Panc1 (cell line): Measurements from ENCODE around the gene OTUD7B. TPM values are rescaled to one million over a fixed set of nuclear protein-coding genes. Genes with fewer than 3 reads are reported as not detected.

Experiments
- ATAC-seq: fragments of 200-7000 bp; cut with Tn5 transposase; 2 replicates; pipeline ENCODE4 v1.9.1; 2020; ENCODE audit warnings: mild to moderate bottlenecking, moderate library complexity
- BruUV-seq: library from RNA; stranded (reverse); fragments of 400-500 nt; replicated peaks from 2 replicates; lab custom pipeline; 2021; lab: Mats Ljungman, UMichigan
- CTCF ChIA-PET: fragments of 300-600 bp; sonication (Branson Sonifier 250); formaldehyde crosslinking; loops from one replicate; lab custom pipeline; 2022; ENCODE audit warnings: antibody characterized with exemption; lab: Charles Lee
- POLR2A ChIA-PET: fragments of 300-600 bp; sonication (Branson Sonifier 250); formaldehyde crosslinking; loops from one replicate; lab custom pipeline; 2022; ENCODE audit warnings: antibody characterized with exemption; lab: Charles Lee
- DNase-seq: peaks from one replicate; pipeline ENCODE4 v3.0.0-alpha.2; 2010; ENCODE audit warnings: low read depth, low spot score
- H3K27ac ChIP-seq: 2 replicates; pipeline ENCODE4 v1.5.1; 2011; ENCODE audit warnings: mild to moderate bottlenecking, low read length, inconsistent platforms
- H3K27me3 ChIP-seq: fragments of 200-500 bp; sonication (Bioruptor generic); 2 replicates; pipeline ENCODE4 v1.6.0; 2014; ENCODE audit warnings: low read length, inconsistent platforms; ENCODE audit not compliant: control insufficient read depth, insufficient read depth
- H3K36me3 ChIP-seq: fragments of 200-500 bp; sonication (Bioruptor generic); 2 replicates; pipeline ENCODE4 v1.5.1; 2014; ENCODE audit warnings: inconsistent platforms, mild to moderate bottlenecking, low read length, moderate library complexity; ENCODE audit not compliant: control insufficient read depth, insufficient read depth
- H3K4me1 ChIP-seq: 2 replicates; pipeline ENCODE4 v1.5.1; 2011; ENCODE audit warnings: inconsistent platforms, mild to moderate bottlenecking, low read length, moderate library complexity; ENCODE audit not compliant: control insufficient read depth, insufficient read depth
- H3K4me3 ChIP-seq, 2 experiments: 2 replicates each; pipeline ENCODE4 v1.5.1; 2011 to 2012; ENCODE audit warnings: low read depth in 2 of 2, low read length in 2 of 2, mild to moderate bottlenecking in 2 of 2, inconsistent platforms in 1 of 2, moderate library complexity in 1 of 2
- H3K9me3 ChIP-seq: fragments of 200-500 bp; sonication (Bioruptor generic); 2 replicates; pipeline ENCODE4 v1.5.1; 2014; ENCODE audit warnings: low read depth, mild to moderate bottlenecking, inconsistent platforms, low read length, moderate library complexity; ENCODE audit not compliant: control insufficient read depth, insufficient read depth
- POLR2AphosphoS5 ChIP-seq: IDR thresholded peaks from 2 replicates; pipeline ENCODE4 v1.6.1; 2012; ENCODE audit warnings: mild to moderate bottlenecking, low read depth, low read length, moderate library complexity
- SIN3A ChIP-seq: IDR thresholded peaks from 2 replicates; pipeline ENCODE4 v1.6.1; 2012; ENCODE audit warnings: low read depth, mild to moderate bottlenecking, low read length, moderate library complexity, borderline replicate concordance; ENCODE audit not compliant: insufficient read depth
- TCF7L2 ChIP-seq: IDR thresholded peaks from 2 replicates; pipeline ENCODE4 v1.6.1; 2011; ENCODE audit warnings: mild to moderate bottlenecking, low read depth, low read length, inconsistent platforms
- in situ Hi-C: cut with HindIII; loops from 2 replicates; pipeline ENCODE4 v1.10.0; 2016; ENCODE audit warnings: low sequenced_read_pairs, low pct_unique_long_range_greater_than_20kb
- intact Hi-C: fragments of 100-400 bp; cut with micrococcal nuclease; formaldehyde crosslinking; loops from one replicate; pipeline ENCODE4 v1.10.0; 2022; ENCODE audit not compliant: unreplicated experiment
- total RNA-seq: library from RNA; stranded (reverse); gene quantifications from one replicate; pipeline ENCODE4 v1.2.1, GENCODE V29; 2021; ENCODE audit not compliant: unreplicated experiment
- TF ChIP-seq, protein P1 (sequence below): fragments of 450-650 bp; IDR thresholded peaks from 2 replicates; pipeline ENCODE4 v1.5.1; 2017; ENCODE audit warnings: mild to moderate bottlenecking
- TF ChIP-seq, protein P2 (sequence below), 2 experiments: IDR thresholded peaks; 2 replicates each; pipeline ENCODE4 v1.6.1; 2011 to 2012; ENCODE audit warnings: low read depth in 2 of 2, control low read depth in 1 of 2, low read length in 1 of 2, mild to moderate bottlenecking in 1 of 2, moderate library complexity in 1 of 2; ENCODE audit not compliant: insufficient read depth in 1 of 2

Gene OTUD7B
- total RNA-seq, 1 experiment from 2014 or later: 24.1 TPM

- in situ Hi-C loops: no loop called here
- peaks cover 25% of the 10 kb centered on the region for H3K4me1 ChIP-seq
- ChIA-PET POLR2A (no interaction called here), CTCF (no interaction called here)
- H3K27ac ChIP-seq: no peak overlapping the region; the same call in none of the 2 replicates
- intact Hi-C loops: no loop called here
- H3K27me3 ChIP-seq: no peaks in the 10 kb centered on the region
- no peak for TF ChIP-seq TCF7L2
- TF ChIP-seq SIN3A: no peak
- no peak for TF ChIP-seq POLR2AphosphoS5
- TF ChIP-seq, protein P1, sequence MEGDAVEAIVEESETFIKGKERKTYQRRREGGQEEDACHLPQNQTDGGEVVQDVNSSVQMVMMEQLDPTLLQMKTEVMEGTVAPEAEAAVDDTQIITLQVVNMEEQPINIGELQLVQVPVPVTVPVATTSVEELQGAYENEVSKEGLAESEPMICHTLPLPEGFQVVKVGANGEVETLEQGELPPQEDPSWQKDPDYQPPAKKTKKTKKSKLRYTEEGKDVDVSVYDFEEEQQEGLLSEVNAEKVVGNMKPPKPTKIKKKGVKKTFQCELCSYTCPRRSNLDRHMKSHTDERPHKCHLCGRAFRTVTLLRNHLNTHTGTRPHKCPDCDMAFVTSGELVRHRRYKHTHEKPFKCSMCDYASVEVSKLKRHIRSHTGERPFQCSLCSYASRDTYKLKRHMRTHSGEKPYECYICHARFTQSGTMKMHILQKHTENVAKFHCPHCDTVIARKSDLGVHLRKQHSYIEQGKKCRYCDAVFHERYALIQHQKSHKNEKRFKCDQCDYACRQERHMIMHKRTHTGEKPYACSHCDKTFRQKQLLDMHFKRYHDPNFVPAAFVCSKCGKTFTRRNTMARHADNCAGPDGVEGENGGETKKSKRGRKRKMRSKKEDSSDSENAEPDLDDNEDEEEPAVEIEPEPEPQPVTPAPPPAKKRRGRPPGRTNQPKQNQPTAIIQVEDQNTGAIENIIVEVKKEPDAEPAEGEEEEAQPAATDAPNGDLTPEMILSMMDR: no peak
- TF ChIP-seq, protein P2, sequence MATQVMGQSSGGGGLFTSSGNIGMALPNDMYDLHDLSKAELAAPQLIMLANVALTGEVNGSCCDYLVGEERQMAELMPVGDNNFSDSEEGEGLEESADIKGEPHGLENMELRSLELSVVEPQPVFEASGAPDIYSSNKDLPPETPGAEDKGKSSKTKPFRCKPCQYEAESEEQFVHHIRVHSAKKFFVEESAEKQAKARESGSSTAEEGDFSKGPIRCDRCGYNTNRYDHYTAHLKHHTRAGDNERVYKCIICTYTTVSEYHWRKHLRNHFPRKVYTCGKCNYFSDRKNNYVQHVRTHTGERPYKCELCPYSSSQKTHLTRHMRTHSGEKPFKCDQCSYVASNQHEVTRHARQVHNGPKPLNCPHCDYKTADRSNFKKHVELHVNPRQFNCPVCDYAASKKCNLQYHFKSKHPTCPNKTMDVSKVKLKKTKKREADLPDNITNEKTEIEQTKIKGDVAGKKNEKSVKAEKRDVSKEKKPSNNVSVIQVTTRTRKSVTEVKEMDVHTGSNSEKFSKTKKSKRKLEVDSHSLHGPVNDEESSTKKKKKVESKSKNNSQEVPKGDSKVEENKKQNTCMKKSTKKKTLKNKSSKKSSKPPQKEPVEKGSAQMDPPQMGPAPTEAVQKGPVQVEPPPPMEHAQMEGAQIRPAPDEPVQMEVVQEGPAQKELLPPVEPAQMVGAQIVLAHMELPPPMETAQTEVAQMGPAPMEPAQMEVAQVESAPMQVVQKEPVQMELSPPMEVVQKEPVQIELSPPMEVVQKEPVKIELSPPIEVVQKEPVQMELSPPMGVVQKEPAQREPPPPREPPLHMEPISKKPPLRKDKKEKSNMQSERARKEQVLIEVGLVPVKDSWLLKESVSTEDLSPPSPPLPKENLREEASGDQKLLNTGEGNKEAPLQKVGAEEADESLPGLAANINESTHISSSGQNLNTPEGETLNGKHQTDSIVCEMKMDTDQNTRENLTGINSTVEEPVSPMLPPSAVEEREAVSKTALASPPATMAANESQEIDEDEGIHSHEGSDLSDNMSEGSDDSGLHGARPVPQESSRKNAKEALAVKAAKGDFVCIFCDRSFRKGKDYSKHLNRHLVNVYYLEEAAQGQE (IDR thresholded peaks at IDR 0.05; ENCODE audit: insufficient read depth in 1 of 2, low read depth in 2 of 2, low read length in 1 of 2): no peak
- no peaks in the 10 kb centered on the region for H3K9me3 ChIP-seq
- peaks cover 20% of the 10 kb centered on the region for H3K36me3 ChIP-seq
- no TSS peak for BruUV-seq
- no peak overlapping the region for H3K4me3 ChIP-seq
- DNase-seq (no peak), ATAC-seq (no peak)
These were observed 80.7 kb downstream of the OTUD7B start for GRCh38 chr1:149929856-149930255.

DNA sequence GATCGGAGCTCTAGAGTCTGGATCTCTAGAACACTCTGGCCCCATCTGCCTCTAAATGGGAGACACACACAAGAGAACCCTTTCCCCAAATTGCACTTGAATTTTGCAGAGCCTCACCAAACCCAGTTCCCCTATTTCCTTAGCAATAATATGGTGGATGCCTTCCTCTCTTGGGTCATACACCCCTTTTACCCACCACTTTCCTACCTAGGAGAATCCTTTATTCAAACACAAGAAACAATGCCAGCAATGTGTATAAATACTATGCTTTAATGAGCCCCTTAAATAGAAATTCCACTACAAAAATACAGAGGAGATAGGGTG, 82.2 kb downstream of the OTUD7B start:
- H3K9me3 ChIP-seq: no peaks in the 10 kb centered on the region
- intact Hi-C loops (no loop called here), in situ Hi-C loops (no loop called here)
- ATAC-seq: no peak
- H3K27me3 ChIP-seq: no peaks in the 10 kb centered on the region
- peaks cover 25% of the 10 kb centered on the region for H3K4me1 ChIP-seq
- POLR2A ChIA-PET: interaction anchor here (0.8 kb wide), 1 partner anchor 43 kb away, joined by 3 read pairs; no protein-coding TSS in a partner anchor
- H3K4me3 ChIP-seq: peak overlapping the region; percentile 79 to 93
- H3K27ac ChIP-seq: peak overlapping the region; percentile 99
- no peak for DNase-seq
- H3K36me3 ChIP-seq: peaks cover 28% of the 10 kb centered on the region
- no peak for TF ChIP-seq SIN3A
- TF ChIP-seq, protein P2 (IDR thresholded peaks at IDR 0.05; ENCODE audit: insufficient read depth in 1 of 2, low read depth in 2 of 2, low read length in 1 of 2): no peak
- TF ChIP-seq, protein P1: no peak
- TF ChIP-seq TCF7L2: no peak
- no TSS peak for BruUV-seq
- CTCF ChIA-PET: no interaction called here
